GM12892 (cell line): Measurements from ENCODE around the gene RPL35.

Experiments
- POLR2A ChIP-seq: IDR thresholded peaks from 2 replicates; pipeline ENCODE4 v1.6.1; 2011; ENCODE audit warnings: low read depth, low read length, control low read depth
- POLR2AphosphoS5 ChIP-seq: IDR thresholded peaks from 2 replicates; pipeline ENCODE4 v1.6.1; 2011; ENCODE audit warnings: low read depth, low read length, control low read depth

DNA sequence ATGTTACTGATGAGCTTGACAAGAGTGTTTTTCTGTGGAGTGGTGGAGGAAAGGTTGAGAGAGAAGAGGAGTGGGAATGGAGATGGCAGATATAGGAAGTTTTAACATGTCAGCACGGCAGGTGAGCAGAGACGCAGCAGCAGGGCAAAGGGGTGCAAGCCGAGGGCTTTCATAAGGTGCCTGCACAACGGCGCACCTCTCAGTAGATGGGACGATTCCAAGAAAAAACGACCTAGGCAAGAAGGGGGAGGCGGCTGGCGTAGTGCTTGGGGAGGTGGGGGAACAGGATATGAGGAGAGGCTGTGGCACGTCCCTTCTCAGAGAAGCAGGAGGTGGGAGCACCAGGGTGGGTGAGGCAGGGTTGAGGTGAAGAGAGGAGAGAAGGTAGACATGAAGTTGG lies 24.7 kb upstream of the RPL35 start:
- TF ChIP-seq POLR2AphosphoS5, result no peak
- TF ChIP-seq POLR2A, result no peak
